Immature natural killer cell (primary cell): ENCODE results near the gene SPTBN4. TPM values are rescaled to one million over a fixed set of nuclear protein-coding genes. Genes with fewer than 3 reads are reported as not detected.
"Not testable (repeated sequence)": the region's sequence is repeated elsewhere in the genome, so short reads cannot be mapped to it uniquely, and the experiment has no call there.

Experiments
- DNase-seq, 3 donors: peaks; one replicate each; pipeline ENCODE4 v3.0.0; 2022; ENCODE audit warnings: mixed read lengths in 1 of 3
- H3K27ac Mint-ChIP-seq, 6 donors: one replicate each; pipeline ENCODE4 v1.8.0; 2020; ENCODE audit warnings: mixed read lengths in 6 of 6, mild to moderate bottlenecking in 5 of 6, inconsistent platforms in 4 of 6, moderate library complexity in 3 of 6
- H3K27me3 Mint-ChIP-seq, 3 donors: one replicate each; pipeline ENCODE4 v1.8.0; 2020 to 2021; ENCODE audit warnings: low read depth in 3 of 3, mild to moderate bottlenecking in 3 of 3, mixed read lengths in 3 of 3, moderate library complexity in 3 of 3, inconsistent platforms in 1 of 3
- H3K36me3 Mint-ChIP-seq, 3 donors: one replicate each; pipeline ENCODE4 v1.8.0; 2020; ENCODE audit warnings: mixed read lengths in 3 of 3, inconsistent platforms in 2 of 3, mild to moderate bottlenecking in 2 of 3
- H3K4me1 Mint-ChIP-seq, 2 donors: one replicate each; pipeline ENCODE4 v1.8.0; 2020; ENCODE audit warnings: inconsistent platforms in 2 of 2, mild to moderate bottlenecking in 2 of 2, mixed read lengths in 2 of 2, moderate library complexity in 1 of 2
- H3K4me3 Mint-ChIP-seq, 5 donors: one replicate each; pipeline ENCODE4 v1.8.0; 2020; ENCODE audit warnings: mild to moderate bottlenecking in 5 of 5, mixed read lengths in 5 of 5, inconsistent platforms in 3 of 5, moderate library complexity in 3 of 5
- H3K9me3 Mint-ChIP-seq, 6 donors: one replicate each; pipeline ENCODE4 v1.8.0; 2020; ENCODE audit warnings: mild to moderate bottlenecking in 6 of 6, mixed read lengths in 6 of 6, inconsistent platforms in 4 of 6, moderate library complexity in 3 of 6
- polyA plus RNA-seq, 3 donors: library from polyadenylated mRNA; unstranded; fragments of 300-500 nt; fragmentation: Illumina TruSeq; gene quantifications; one replicate each; pipeline ENCODE4 v1.2.3, GENCODE V29; 2021

Gene SPTBN4
- polyA plus RNA-seq, 3 donors from 2014 or later = 0.26 TPM; not detected in 2

DNA sequence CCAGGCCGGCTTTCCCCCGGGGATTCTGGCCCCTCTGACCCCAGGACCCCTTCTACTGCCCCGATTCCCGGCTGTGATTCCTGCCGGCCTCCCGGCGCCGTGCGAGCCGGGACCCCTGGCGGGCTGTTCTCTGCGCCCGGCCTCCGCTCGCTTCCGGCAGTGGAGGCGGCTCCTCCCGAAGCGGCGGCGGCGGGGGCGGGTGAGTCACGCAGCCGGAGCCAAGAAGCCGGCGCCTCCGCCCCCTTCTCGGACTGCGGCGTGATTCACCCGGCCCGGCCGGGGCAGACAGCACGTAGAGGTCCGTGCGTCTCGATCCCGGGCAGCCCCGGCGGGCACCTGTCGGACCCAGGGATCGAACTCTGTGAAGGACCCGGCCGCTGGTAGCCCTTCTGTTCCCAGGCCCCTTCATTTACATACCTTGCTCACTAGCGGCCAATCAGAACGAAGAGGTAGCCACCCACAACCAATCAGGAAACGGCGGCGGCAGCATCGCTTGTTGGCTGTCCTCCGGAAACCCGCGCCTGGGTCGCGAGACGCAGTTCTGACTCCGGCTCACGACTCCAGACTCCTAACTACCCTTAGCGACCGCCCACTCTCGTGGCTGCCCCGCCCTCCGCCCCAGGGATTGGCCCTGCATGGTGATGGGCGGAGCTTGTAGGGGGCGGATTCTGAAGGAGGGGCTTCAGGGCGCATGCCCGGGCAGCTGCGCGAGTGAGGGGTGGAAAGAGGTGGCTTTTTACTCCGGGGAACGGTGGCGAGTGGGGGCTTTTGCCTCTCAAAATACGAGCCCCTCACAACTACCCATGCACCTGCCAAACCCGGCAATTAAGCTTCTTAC, 41.1 kb upstream of the SPTBN4 start, which contains the start of gene SERTAD1:
SERTAD1 (minus strand) TSS at position 543 of the 838 bp plus-strand sequence. CDS start 2,446 bp downstream, outside the sequence.
- Mint-ChIP-seq H3K4me3 (peak within 1 kb of the TSS; percentile 93 to 94 (median 94)), H3K9me3 (no peaks in the 10 kb centered on the region), H3K4me1 (peaks cover 29 to 36% of the 10 kb centered on the region in 2 donors), H3K27me3 (peaks cover 9 to 21% (median 16%) of the 10 kb centered on the region in 3 donors), H3K27ac (peak within 1 kb of the TSS; percentile 95 to 99 (median 98)), H3K36me3 (peaks cover 0 to 4% (median 0%) of the 10 kb centered on the region in 3 donors)
- peak; percentile 100 for DNase-seq

DNA sequence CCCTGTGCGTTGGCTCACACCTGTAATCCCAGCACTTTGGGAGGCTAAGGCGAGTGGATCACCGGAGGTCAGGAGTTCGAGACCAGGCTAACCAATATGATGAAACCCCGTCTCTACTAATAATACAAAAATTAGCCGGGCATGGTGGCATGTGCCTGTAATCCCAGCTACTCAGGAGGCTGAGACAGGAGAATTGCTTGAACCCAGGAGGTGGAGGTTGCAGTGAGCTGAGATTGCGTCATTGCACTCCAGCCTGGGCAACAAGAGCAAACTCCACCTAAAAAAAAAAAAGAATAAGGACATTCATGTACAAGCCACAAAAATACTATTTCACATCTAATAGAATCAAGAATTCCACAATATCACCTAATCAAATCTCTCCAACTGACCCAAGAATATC, 38.6 kb upstream of the SPTBN4 start:
- H3K9me3 Mint-ChIP-seq = not testable (repeated sequence)

DNA sequence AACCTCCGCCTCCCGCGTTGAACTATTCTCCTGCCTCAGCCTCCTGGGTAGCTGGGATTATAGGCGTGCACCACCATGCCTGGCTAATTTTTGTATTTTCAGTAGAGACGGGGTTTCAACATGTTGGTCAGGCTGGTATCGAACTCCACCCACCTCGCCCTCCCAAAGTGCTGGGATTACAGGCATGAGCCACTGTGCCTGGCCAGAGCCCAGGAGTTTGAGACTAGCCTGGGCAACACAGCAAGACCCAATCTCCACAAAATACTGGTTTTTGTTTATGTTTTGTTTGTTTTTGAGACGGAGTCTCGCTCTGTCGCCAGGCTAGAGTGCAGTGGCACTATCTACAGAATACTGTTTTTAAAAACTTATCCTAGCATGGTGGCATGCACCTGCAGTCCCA, 36.6 kb upstream of the SPTBN4 start:
- H3K4me3 Mint-ChIP-seq, H3K36me3 Mint-ChIP-seq, H3K27me3 Mint-ChIP-seq, H3K9me3 Mint-ChIP-seq, H3K27ac Mint-ChIP-seq, DNase-seq: not testable (repeated sequence)
- H3K4me1 Mint-ChIP-seq = peaks cover 19% of the 10 kb centered on the region in 2 donors

More for the DNA sequence above, 38.6 kb upstream of the SPTBN4 start:
- H3K27ac Mint-ChIP-seq, DNase-seq, H3K36me3 Mint-ChIP-seq, H3K4me3 Mint-ChIP-seq: not testable (repeated sequence)
- Mint-ChIP-seq H3K4me1 (peaks cover 20 to 24% of the 10 kb centered on the region in 2 donors), H3K27me3 (peaks cover 9 to 14% (median 13%) of the 10 kb centered on the region in 3 donors)

- Mint-ChIP-seq H3K9me3 (peaks cover 0 to 1% (median 0%) of the 10 kb centered on the region in 6 donors), H3K27me3 (peaks cover 1 to 5% (median 3%) of the 10 kb centered on the region in 3 donors), H3K4me1 (peaks cover 10 to 13% of the 10 kb centered on the region in 2 donors), H3K36me3 (peaks cover 0 to 3% (median 0%) of the 10 kb centered on the region in 3 donors), H3K4me3 (peak overlapping the region in 3 of 5 donors; percentile 40 to 68 (median 44)), H3K27ac (peak overlapping the region in 2 of 6 donors; percentile 3 to 74)
- no peak for DNase-seq
These were observed 35.1 kb upstream of the SPTBN4 start for GRCh38 chr19:40431698-40432097.

DNA sequence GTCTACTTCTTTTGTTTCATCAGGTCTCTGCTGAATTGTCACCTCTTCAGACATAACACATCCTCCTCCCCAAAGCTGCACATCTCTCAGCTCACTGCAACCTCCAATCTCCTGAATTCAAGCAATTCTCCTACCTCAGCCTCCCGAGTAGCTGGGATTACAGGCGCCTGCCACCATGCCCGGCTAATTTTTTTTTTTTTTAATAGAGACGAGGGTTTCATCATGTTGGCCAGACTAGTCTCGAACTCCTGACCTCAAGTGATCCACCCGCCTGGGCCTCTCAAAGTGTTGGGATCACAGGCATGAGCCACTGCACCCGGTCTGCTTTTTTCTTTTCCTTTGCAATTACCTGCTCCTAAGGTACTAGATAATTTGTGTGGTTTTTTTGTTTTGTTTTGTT, 34.0 kb upstream of the SPTBN4 start:
- H3K4me3 Mint-ChIP-seq = peak overlapping the region; percentile 89 to 97 (median 92)
- H3K27me3 Mint-ChIP-seq, DNase-seq, H3K36me3 Mint-ChIP-seq, H3K9me3 Mint-ChIP-seq: not testable (repeated sequence)
- peaks cover 10 to 12% of the 10 kb centered on the region in 2 donors for H3K4me1 Mint-ChIP-seq
- H3K27ac Mint-ChIP-seq = peak overlapping the region in 5 of 6 donors; percentile 71 to 100 (median 95)

GRCh38 chr19:40433391-40434216, 33.2 kb upstream of the SPTBN4 start:
- Mint-ChIP-seq H3K36me3 (peaks cover 0 to 3% (median 0%) of the 10 kb centered on the region in 3 donors), H3K4me3 (peak overlapping the region; percentile 89 to 97 (median 92)), H3K4me1 (peaks cover 10 to 12% of the 10 kb centered on the region in 2 donors), H3K9me3 (peaks cover 0 to 1% (median 0%) of the 10 kb centered on the region in 6 donors), H3K27me3 (peaks cover 3 to 5% (median 3%) of the 10 kb centered on the region in 3 donors), H3K27ac (peak overlapping the region; percentile 94 to 100 (median 96))
- peak; percentile 67 to 70 (median 69) for DNase-seq

DNA sequence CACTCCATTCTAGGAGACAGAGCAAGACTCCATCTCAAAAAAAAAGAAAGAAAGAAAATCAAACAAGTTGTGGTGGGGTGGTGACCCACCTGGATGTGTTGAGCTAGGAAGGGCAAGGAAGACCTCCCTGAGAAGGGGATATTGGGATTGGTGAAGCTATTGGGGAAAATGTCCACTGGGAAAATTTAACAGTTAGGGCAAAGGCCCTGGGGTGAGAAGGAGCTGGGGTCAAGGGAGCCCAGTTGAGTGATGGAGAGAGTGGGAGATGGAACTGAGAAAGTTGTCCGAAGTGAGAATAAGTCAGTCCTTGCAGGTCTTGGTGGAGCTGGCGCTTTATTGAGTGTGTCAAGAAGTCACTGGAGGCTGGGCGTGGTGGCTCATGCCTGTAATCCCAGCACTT, 28.5 kb upstream of the SPTBN4 start:
- Mint-ChIP-seq H3K36me3 (peaks cover 0 to 7% (median 0%) of the 10 kb centered on the region in 3 donors), H3K4me1 (peaks cover 19 to 22% of the 10 kb centered on the region in 2 donors), H3K4me3 (no peak overlapping the region), H3K27ac (peak overlapping the region in 2 of 6 donors; percentile 18 to 65), H3K27me3 (peaks cover 8 to 10% (median 8%) of the 10 kb centered on the region in 3 donors), H3K9me3 (peaks cover 0 to 1% (median 0%) of the 10 kb centered on the region in 6 donors)
- no peak for DNase-seq

GRCh38 chr19:40441719-40442253, 25.0 kb upstream of the SPTBN4 start:
- Mint-ChIP-seq H3K4me3 (peak overlapping the region in 3 of 5 donors; percentile 95 to 100 (median 98)), H3K9me3 (no peaks in the 10 kb centered on the region), H3K27me3 (peaks cover 15 to 18% (median 17%) of the 10 kb centered on the region in 3 donors)

DNA sequence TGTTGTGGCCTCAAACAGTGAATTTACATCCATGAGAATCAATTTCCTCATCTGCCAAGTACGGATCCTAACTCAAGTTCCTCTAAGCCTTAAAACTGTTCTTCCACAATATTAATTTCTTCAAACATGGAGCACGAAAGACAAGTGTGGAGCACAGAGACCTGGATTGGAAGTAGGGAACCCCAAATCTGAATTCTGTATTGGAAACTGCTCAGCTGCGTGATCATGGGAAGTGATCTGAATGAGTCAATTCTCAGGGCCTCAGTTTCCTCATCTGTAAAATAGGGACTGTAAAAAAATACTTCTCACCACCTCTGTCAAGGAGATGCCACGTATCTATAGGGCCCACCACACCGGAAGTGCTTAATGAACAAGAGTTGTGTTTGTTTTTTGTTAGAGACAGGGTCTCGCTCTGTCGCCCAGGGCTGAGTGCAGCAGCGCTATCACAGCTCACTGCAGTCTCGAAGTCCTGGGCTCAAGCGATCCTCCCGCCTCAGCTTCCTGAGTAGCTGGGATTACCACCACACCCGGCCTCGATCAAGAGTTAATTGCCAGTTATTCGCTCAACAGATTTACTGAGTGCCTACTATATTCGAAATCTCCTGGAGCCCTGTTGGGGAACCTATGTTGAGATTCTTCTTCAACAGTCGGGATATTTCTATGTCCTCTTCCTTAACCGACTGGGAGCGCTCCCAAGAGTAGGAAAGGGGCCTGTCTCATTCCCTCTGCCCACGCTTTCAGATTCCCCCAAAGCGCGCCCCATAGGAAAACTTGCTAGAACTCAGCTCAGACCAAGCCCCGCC, 24.3 kb upstream of the SPTBN4 start:
- H3K27ac Mint-ChIP-seq = peak overlapping the region; percentile 91 to 100 (median 98)
- H3K4me1 Mint-ChIP-seq = peaks cover 20 to 21% of the 10 kb centered on the region in 2 donors
- peaks cover 0 to 4% (median 0%) of the 10 kb centered on the region in 3 donors for H3K36me3 Mint-ChIP-seq
- peaks cover 15 to 18% (median 17%) of the 10 kb centered on the region in 3 donors for H3K27me3 Mint-ChIP-seq
- peak overlapping the region; percentile 95 to 100 (median 99) for H3K4me3 Mint-ChIP-seq
- DNase-seq = no peak
- H3K9me3 Mint-ChIP-seq = no peaks in the 10 kb centered on the region

More at GRCh38 chr19:40441719-40442253, 25.0 kb upstream of the SPTBN4 start:
- H3K4me1 Mint-ChIP-seq = peaks cover 20 to 21% of the 10 kb centered on the region in 2 donors
- H3K27ac Mint-ChIP-seq = peak overlapping the region; percentile 91 to 100 (median 98)
- no peak for DNase-seq
- peaks cover 0 to 4% (median 0%) of the 10 kb centered on the region in 3 donors for H3K36me3 Mint-ChIP-seq

- peak overlapping the region; percentile 97 to 100 (median 98) for H3K27ac Mint-ChIP-seq
- H3K9me3 Mint-ChIP-seq = no peaks in the 10 kb centered on the region
- peaks cover 15 to 17% (median 16%) of the 10 kb centered on the region in 3 donors for H3K27me3 Mint-ChIP-seq
- peak; percentile 99 for DNase-seq
- H3K4me1 Mint-ChIP-seq = peaks cover 20 to 21% of the 10 kb centered on the region in 2 donors
- H3K36me3 Mint-ChIP-seq = peaks cover 0 to 4% (median 0%) of the 10 kb centered on the region in 3 donors
- H3K4me3 Mint-ChIP-seq = peak overlapping the region; percentile 95 to 100 (median 99)
These were observed 23.4 kb upstream of the SPTBN4 start for GRCh38 chr19:40443131-40443999.

DNA sequence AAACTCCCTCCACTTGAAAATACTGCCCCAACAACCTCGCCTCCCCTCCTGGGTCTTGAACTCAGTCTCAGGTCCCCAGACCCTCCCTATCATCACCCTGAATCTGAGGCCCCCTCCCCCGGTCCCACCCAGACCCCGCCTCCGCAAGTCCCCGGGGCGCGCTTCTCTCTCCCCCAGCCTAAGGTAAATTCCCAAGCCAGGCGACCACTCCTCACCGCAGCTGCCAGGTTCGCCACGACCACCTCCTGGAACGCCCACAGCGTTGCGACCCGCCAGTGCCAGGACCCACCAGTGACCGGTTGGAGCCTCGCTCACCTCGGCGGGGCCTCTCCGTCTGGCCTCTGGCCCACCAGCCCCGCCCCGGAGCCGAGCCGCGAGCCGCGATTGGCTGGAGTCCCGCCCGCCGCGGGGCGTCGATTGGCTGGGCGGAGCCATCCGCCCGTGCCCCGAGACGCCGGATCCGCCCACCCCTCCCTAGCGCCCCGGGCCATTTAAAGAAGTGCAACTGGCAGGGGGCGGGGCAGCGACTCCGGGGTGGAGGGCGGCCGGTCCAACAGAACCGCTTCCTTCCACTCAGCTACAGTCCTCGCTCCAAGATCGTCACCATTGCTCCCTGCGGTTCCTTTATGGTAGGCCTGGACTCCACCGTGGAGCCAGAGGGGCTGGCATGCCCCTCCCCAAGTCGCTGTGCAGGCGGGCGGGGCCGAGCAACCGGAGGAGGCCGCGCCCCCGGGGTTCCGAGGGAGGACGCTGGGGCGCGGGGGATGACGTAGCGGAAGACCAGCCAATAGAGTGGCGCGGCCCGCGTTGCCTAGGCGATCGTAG, 22.6 kb upstream of the SPTBN4 start, which contains the start of gene SERTAD3:
SERTAD3 (minus strand) TSS at position 336 of the 825 bp plus-strand sequence. CDS start 2,255 bp downstream, outside the sequence.
- Mint-ChIP-seq H3K4me1 (peaks cover 20 to 21% of the 10 kb centered on the region in 2 donors), H3K27ac (peak within 1 kb of the TSS; percentile 97 to 100 (median 98)), H3K27me3 (peaks cover 15 to 17% (median 16%) of the 10 kb centered on the region in 3 donors), H3K9me3 (no peaks in the 10 kb centered on the region), H3K36me3 (peaks cover 0 to 4% (median 0%) of the 10 kb centered on the region in 3 donors), H3K4me3 (peak within 1 kb of the TSS; percentile 95 to 100 (median 99))
- peak; percentile 98 for DNase-seq
